A172 (cell line): ENCODE measurements around the gene ADORA1. TPM values are rescaled to one million over a fixed set of nuclear protein-coding genes. Genes with fewer than 3 reads are reported as not detected.

Experiments used
- DNase-seq: peaks from one replicate; pipeline ENCODE4 v3.0.0-alpha.2; 2015; ENCODE audit warnings: low spot score
- total RNA-seq: library from RNA; depleted of rRNA; stranded (reverse); fragments of >200 nt; shearing (Covaris generic); gene quantifications from 2 replicates; pipeline ENCODE4 v1.2.3, GENCODE V29; 2014

The ADORA1 gene
- total RNA-seq, 1 experiment from 2014 or later: 30.6 TPM

DNA sequence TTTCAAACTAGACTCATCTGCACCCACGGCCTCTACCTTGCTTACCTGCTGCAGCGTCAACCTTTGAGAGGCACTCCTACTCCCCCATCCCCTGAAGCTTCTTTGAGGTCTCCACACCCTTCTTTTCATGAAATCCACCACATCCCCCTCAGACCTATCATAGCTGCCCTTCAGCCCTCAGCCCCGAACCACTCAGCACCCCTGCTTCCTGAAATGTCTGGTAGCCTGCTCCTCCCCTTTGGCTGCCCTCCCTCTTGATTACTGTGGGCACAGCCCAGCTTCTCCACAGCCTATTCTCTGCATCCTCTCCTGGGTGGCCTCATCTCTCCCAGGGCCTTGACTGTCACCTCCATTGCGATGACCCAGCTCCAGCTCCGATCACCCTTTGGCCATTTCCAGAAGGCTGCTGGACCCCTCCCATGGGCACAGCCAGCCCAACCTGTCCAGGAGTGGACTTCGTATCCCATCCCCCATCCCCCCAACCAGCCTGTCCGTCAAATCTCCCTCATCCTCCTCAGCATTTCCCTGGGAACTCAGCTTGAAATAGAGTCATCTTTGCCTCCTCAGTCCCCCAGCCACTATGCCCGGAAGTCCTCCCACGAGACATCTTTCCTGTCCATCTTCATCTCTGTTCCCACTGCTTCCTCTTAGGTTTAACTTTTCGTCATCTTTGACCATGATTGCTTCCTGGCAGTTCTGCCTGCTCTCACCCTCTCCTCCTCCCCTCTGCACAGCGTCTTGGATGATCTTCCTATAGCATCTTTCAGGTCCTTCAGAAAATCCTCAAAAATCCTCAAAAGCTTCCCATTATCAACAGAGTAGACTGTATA is 6.1 kb upstream of the ADORA1 start:
- no peak for DNase-seq

DNA sequence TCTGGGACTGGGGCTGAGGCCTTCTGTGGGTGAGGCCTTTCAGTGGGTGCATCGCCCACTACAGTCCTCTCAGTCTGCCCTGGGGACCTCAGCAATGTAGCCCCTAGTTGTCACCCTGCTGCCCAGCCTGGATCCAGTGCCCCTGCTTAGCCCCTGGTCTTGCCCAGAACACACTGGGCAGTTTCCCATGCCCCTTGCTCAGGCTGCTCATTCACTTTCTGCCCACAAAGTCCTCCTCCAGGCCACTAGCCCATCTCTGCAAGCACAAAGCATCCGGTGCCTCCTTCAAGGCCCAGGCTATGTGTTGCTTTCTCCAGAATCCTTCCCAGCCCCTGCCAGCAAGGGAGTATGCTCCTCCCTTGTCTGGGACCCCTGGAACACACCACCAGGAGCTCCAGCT is 5.4 kb upstream of the ADORA1 start:
- no peak for DNase-seq

DNA sequence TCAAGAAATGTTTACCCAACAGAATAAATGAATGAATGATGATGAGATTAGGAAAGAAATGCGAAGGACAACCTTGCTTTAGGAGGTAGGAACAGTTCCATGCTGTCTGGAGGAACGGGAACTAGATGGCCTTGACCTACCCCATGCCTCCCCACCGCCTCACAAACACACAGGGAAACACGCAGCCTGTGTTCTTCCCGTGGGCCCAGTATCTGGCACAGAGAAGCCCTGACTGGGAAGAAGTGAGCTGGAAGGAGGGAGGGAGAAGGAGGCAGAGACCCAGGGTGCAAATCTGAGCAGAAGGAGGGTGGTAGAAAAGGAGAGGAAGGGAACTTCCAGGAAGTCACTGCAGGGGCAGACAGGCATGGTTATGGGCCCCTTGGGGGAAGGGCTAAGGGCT is 3.5 kb upstream of the ADORA1 start:
- DNase-seq: no peak

DNA sequence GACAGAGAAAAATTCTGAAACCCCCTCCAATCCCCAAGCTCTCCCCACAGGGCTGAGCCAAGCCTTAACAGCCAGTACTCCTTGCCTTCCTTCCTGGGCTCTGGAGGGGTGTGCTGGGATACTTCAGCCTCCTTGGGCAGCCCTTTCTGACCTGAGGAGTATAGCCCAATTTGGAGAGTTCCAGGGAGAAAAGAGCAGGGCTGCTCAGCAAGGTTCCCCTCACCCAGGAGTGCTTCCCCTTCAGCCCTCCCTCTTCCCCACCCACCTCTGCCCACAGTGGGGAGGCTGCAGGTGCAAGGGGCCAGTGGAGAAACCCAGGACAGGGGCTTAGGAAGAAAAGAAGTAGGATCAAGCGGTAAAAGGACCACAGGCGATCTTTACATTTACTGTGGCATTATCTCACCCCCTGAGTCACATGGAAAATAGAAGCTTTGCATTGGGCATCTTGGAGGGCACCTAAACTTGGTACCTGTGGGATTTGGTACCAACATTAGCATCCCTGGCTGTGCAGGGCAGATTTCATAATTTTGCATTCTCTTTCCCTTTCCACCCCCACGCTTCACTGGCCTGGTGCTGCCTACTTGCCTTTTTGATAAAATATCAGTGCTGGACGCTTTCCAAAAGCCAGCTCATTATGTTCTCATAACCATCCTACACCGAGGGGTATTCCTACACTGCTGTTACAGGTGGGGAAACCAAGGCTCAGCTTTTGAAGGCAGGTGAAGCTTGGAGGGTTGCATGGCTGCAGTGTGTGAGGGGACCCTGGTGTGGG is 2.8 kb upstream of the ADORA1 start:
- DNase-seq: peak; percentile 78

DNA sequence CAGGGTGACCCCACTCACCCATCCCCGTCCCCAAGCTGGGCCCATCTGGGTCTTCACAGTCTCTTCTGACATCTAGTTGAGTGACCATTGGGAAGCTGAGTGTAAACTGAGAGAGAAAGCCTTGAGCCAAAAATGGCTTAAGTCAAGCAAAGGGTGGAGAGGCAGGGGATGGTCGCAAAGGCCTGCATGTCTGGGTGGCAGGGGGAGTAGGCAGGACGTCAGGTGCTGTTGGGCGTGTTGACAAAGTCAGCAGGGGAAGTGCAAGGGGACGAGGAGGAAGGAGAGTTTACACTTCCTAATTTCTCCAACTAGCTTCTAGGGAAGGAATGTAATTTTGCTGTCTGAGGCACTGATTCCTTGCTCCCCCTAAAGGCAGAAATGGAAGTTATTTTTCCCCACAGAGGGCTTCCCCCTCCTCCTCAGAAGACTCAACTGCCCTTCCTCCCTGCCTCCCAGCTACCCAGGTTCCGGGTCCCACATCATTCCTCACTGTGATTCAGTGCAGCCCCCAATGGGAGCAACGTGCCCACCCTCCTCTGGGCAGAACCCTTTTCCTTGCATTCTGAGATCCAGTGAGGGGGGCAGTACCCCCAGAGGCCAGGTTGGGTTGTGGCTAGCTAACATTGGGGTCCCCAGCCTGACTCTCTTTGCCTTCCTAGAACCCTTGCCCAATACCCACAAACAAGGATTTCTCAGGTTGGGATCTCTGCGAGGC is 1.2 kb upstream of the ADORA1 start:
- peak; percentile 57 for DNase-seq

DNA sequence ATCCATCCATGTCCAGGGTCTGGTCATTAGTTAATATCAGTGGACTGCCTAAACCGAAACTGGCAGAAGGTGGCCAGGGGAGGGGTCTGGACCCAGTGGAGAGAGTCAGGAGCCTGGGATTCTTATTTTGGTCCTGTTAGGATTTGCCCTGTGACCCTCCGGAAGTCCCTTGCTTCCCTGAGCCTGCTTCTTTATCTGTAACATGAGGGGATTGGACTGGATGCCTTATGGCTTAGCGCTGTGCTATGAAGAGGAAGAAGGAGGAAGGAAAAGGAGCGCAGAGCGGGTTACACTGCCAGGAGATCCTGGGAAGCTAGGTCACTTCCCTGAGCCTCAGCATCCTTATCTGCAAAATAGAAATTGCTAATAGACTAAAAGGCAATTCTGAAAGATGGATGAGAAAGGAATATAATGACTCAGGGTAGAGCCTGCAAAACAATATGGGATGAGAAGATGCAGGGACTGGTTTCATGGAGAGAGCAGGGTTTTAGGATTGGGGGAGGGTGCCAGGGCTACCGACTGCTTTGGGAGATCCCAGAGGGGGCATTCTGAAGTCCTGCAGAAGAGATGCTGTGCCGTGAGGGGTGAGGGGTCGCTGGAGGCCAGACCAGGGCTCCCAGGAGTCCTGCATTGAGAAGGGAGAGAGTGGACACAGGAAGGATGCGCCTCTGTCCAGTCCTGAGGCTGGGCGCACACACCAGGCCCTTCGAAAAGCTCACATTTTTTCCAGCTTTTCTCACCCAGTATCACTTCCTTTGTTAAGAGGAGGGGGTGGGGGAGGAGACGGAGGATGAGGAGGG is 460 bp upstream of the ADORA1 start:
- peak; percentile 52 for DNase-seq

DNA sequence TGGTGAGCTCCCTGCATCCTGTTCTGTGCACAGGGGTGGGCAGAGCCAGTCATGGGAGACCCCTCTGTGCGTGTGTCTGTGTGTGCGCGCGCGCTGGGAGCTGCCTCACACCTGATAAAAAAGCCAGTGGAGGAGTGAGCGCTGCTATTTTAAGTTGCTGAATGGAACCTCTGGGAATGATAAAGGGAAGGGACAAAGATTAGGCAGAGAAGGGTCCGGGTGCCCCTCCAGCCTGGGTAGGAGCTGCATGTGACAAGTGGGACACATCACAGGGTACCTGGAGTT is 847 bp downstream of the ADORA1 start:
- DNase-seq: no peak

DNA sequence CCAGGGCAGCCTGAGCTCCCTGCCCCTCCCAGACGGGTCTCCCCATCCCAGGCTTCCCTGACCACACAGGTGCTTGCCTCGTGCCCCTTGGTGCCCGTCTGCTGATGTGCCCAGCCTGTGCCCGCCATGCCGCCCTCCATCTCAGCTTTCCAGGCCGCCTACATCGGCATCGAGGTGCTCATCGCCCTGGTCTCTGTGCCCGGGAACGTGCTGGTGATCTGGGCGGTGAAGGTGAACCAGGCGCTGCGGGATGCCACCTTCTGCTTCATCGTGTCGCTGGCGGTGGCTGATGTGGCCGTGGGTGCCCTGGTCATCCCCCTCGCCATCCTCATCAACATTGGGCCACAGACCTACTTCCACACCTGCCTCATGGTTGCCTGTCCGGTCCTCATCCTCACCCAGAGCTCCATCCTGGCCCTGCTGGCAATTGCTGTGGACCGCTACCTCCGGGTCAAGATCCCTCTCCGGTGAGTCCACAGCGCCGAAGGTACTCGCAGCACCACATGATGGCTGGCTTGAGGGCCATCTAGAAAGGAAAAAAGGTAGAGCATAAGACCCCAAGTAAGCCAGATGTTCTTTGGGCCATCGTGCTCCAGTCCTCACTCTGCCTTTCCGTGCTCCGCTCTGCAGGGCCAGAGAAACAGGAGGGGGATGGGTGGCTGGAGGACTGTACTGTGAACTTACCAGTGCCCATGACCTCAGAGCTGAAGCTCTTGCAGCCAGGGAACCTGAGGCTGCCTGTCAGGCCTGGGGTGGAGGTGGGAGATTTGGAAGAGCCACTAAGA is 1.4 kb downstream of the ADORA1 start:
- no peak for DNase-seq

DNA sequence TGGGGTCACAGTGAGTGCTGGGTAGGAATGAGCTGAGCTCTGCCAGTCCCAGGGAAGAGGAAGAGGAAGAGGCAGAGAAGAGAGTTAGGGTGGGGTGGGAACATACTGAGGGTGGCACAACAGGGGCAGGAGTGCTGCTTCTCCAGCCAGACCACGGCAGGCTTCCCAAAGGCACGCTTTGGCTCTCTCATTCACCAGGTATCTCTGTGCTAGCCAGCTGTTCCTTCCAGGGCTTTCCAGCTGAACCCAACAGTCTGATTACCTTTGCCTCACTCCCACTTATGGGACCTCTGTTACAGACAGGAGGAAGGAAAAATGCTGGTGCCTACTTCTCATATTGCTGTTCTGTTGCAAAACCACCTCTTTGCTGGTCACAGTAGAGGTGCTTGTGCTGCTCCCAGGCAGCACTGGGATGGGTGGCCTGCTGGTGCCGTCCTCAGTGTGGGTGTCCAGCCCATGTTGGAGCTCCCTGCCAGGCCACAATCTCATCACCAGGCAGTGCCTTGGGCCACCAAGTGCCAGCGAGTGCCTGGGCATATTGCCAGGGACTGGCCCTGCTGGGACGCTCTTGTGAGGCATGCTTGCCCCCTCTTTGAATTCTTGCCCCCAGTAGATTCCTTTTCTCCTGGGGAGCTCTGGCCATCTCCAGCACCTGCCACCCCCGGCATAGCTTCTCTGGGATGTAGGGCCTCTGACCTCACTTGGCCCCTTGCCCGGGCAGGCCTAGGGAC is 2.1 kb downstream of the ADORA1 start:
- no peak for DNase-seq

DNA sequence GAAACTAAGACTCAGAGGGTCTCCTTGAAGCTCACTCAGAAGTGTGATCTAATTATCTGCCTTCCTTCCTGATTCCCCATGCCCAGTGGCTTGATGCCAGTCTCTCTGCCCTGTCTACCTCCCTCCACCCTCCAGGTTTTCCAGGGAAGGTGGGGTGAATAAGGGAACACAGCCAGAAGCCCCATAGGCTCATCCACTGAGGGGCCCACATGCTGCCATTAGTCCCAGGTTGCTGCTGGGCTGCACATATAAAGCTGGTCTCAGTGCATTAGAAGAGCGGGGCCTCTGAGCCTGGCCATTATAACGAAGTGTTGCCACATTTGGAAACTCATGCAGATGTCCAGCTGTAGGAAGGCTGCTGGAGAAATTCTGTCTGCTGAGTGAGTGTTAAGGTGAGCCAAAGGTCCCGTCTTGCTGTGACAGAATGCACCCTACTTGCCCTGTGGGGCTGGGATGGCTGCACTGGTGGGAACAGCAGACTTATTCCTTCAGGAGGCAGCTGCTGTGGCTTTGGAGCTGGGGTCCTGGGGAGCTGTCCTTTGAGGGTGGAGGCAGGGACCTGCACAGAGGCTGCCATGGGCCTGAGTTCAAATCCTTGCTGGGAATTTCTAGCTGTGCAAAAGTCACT is 2.9 kb downstream of the ADORA1 start:
- no peak for DNase-seq

DNA sequence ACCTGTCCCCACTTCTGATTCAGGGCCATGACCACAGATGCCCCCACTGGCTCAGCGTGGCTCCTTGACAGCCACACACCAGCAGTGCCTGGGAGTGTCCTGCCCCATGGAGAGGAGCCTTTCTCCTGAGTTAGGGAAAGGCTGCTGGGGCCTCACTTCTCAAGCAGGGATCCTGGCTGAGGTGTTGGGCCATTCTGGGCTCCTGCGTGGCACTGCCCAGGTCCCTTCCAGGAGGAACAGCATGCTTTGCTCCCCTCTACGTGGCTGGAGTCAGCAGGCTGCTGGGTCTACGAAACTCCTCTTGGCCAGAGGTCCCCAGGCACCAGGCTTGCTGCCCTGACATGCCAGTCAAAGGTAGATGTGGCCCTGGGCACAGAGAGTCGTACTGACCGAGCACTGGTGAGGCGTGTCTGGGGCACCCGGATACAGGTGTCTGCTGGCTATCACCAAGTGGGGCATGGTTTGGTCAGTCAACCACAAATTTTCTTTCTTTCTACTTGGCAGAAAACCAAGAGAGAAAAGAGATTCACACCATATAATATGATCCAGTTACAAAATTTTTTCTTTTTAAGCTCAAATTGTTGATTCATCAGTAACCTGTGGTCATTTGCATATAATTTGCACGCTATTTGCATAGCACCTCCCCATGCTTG is 4.1 kb downstream of the ADORA1 start:
- no peak for DNase-seq

DNA sequence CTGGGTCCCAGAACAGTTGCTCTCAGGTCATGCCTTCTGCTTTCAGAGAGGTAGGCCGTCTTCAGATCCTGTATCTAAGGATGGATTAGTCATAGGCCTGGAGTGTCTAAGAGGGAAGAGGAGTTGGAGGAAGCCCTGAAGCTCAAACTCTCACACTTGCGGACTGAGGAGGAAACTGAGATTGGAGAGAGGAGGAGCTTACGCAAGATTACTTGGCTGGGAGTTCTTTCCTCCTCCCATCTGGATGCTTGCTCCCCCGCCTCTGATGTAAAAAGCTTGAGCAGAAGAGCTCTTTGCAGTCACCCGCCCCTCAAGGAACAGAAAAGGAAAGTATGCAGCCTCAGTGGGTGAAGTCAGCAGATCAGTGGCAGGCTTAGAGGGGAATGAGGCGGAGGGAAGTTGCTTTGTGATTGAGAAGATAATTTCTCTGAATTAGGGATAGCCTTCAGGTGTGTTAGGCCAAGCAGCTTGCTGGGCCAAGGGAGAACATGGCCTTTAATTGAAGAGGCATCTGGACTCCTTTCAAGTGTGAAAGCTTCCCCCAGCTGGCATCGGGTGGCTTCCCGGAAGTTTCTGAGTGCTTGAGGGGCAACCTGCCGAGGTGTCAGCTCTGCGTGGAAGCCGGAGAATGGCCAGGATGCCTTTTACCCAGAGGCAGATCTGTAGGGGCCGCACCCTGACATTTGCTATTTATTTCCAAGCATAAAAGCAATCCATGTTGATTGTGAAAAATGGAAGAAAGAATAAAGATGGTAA is 6.6 kb downstream of the ADORA1 start:
- no peak for DNase-seq

DNA sequence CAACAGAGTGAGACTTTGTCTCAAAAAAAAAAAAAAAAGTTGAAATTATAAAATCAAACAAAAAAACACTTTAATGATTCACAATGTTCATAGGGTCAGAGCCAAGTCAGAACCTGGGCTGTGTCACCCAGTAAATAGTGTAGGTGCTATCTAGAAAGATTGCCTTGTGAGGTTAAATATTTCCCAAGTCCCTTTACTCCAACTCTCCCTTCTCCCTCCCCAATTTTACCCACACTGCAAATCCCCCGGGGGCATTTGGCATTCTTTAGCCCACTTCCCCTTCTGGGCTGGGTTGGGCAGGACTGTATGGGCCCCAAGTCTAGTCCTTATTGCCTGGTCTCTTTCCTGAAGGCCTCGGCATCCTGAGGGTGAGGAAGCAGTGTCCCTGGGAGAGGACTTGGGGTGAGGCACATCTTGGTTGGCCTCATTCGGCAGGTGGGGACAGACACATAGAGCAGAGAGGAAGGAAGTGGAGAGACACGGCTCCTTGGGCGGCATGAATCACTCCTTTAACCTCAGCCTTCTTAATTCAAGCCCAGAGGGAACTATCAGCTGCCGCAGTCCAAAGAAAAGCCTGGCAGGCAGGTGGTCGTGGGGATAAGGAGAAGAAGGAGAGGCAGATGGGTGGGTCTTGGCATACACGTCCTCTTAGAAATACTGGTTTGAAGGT is 8.2 kb downstream of the ADORA1 start:
- DNase-seq: peak; percentile 74

DNA sequence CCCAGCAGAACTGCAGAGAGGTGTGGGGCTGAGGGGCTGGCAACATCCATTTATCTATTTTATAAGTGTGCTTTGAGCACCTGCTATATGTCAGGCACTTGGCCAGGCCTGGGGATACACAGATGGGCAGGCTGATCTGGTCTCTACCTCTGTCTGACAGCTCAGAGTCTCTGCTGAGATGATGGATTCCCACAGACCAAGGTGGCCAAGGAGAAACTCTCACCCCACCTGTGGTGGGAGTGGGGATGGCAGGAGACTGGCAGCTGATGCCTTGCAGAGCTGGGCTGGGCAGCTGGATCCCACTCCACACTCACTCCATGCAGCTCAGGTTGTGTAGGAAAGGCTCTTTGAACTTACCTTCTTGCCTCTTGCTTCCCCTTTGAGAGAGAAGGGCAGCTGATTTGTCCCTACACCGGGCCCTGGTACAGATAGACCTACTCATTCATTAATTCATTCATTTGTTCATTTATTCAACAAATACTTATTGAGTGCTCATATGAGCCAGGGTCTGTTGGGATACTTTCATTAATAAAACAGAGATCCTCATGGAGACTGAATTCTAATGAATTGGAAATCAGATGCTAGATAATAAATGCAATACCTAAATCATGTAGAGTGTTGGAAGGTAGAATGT is 9.0 kb downstream of the ADORA1 start:
- DNase-seq: no peak

DNA sequence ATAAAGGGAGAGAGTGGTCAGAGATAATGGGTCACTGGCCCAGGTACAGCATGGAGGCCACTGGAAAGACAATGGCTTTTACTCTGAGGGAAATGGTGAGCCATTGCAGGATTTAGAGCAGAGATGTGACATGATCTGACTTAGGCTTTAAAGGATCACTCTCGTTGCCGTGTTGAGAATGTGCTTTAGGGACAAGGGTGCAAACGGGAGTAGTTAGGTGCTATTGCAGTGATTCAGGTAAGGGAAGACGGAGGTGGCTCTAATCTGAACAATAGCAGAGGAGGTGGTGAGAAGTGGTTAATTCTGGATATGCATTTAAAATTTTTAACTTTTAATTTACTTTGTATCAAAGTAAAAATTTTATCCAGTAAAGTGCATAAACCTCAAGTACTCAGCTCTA is 9.8 kb downstream of the ADORA1 start:
- DNase-seq: no peak

DNA sequence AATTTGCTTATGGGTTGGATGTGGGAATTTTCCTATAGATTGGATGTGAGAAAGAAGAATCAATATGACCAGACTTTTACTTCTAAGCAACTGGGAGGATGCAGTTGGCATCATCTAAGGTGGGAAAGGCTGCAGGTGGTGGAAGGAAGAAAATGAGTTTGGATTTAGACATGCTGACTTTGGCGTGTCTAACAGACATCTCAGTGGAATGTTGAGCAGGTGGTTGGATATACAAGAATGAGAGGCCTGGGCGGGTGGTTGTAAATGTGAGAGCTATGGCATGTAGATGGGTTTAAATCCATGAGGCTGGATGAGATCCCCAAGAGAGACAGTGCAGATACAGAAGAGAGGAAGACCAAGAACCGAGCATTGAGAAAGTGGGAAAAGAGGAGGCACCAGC is 10.5 kb downstream of the ADORA1 start:
- DNase-seq: no peak

DNA sequence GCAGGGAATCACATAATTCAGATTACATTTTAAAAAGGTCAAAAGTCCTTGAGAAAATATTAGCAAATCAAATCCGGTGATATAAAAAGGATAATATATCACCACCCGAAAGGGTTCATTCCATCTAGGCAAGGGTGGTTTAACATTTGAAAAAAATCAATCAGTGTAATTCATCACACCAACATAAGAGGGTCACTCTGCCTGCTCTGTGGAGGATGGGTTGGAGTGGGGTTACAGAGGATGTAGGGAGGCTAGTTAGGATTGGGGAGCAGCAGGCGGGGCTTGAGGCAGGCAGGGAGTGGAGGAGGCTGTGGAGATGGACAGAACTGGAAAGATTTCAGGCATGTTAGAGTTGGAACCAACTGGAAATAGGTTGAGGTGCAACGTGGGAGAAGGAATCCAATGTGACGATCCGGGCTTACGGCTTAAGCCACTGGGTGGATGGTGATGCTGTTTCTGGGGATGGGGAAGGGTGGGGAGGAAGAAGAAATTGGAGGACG is 12.5 kb downstream of the ADORA1 start:
- DNase-seq: no peak
